Activated CD4-positive, CD25-positive, alpha-beta regulatory T cell treated with anti-CD3 and anti-CD28 coated beads, Interleukin-2, amount 50 U/mL, for 16 hours (primary cell): ENCODE measurements around the gene SH2B3.
"Not testable (repeated sequence)": the region's sequence is repeated elsewhere in the genome, so short reads cannot be mapped to it uniquely, and the experiment has no call there.

Experiments used
- DNase-seq: peaks from one replicate; pipeline ENCODE4 v3.0.0-alpha.2; 2020; ENCODE audit warnings: low read depth, low spot score

Gene SH2B3

GRCh38 chr12:111405859-111406473, at the start of gene SH2B3:
Gene SH2B3, plus strand, starts transcription at chr12:111405923. Its CDS starts 12,223 bp downstream, at chr12:111418146.
- peak; percentile 60 for DNase-seq

- no peak for DNase-seq
These were observed 46.4 kb upstream of the SH2B3 start for GRCh38 chr12:111359231-111359913.

GRCh38 chr12:111359914-111360276, 45.8 kb upstream of the SH2B3 start:
- no peak for DNase-seq

- DNase-seq: no peak
These were observed 45.3 kb upstream of the SH2B3 start for GRCh38 chr12:111360325-111360930.

GRCh38 chr12:111361073-111361716, 44.5 kb upstream of the SH2B3 start:
- DNase-seq: no peak

- DNase-seq: no peak
These were observed 43.8 kb upstream of the SH2B3 start for GRCh38 chr12:111361717-111362576.

GRCh38 chr12:111362687-111363475, 42.8 kb upstream of the SH2B3 start:
- no peak for DNase-seq

- no peak for DNase-seq
These were observed 42.1 kb upstream of the SH2B3 start for GRCh38 chr12:111363578-111363977.

- DNase-seq: no peak
These were observed 39.6 kb upstream of the SH2B3 start for GRCh38 chr12:111366075-111366474.

GRCh38 chr12:111366583-111366982, 39.1 kb upstream of the SH2B3 start:
- no peak for DNase-seq

GRCh38 chr12:111367661-111368221, 38.0 kb upstream of the SH2B3 start:
- DNase-seq: no peak

GRCh38 chr12:111368291-111368787, 37.4 kb upstream of the SH2B3 start:
- DNase-seq: no peak

- DNase-seq: peak; percentile 44
These were observed 36.8 kb upstream of the SH2B3 start, which contains the start of gene PHETA1 for GRCh38 chr12:111368788-111369495. Gene PHETA1, minus strand, starts transcription at chr12:111369095. Its CDS starts 5,668 bp downstream, at chr12:111363427.

GRCh38 chr12:111369496-111370220, 36.1 kb upstream of the SH2B3 start:
- no peak for DNase-seq

GRCh38 chr12:111373231-111373630, 32.5 kb upstream of the SH2B3 start:
- not testable (repeated sequence) for DNase-seq

- no peak for DNase-seq
These were observed 28.3 kb upstream of the SH2B3 start for GRCh38 chr12:111377440-111377839.

GRCh38 chr12:111379942-111380554, 25.7 kb upstream of the SH2B3 start:
- DNase-seq: no peak

- DNase-seq: no peak
These were observed 21.1 kb upstream of the SH2B3 start for GRCh38 chr12:111384596-111384995.
